CD4-positive, alpha-beta T cell treated with Interleukin-1 beta for 1 hour (primary cell): Measurements from ENCODE around the gene JPH2.

Experiments used
- DNase-seq, 2 donors: peaks; one replicate each; pipeline ENCODE4 v3.0.0-alpha.2; 2020 to 2022

Gene JPH2

GRCh38 chr20:44073011-44073674 lies 113.8 kb downstream of the JPH2 start:
- no peak for DNase-seq

- no peak for DNase-seq
Observed at GRCh38 chr20:44072384-44072783, 114.6 kb downstream of the JPH2 start.

- no peak for DNase-seq
Observed at GRCh38 chr20:44071526-44072111, 115.4 kb downstream of the JPH2 start.

GRCh38 chr20:44071057-44071456 lies 115.9 kb downstream of the JPH2 start:
- DNase-seq: no peak

GRCh38 chr20:44070139-44070900 lies 116.7 kb downstream of the JPH2 start:
- peak; percentile 54 to 71 for DNase-seq

GRCh38 chr20:44069203-44070011 lies 117.6 kb downstream of the JPH2 start:
- peak; percentile 67 to 84 for DNase-seq

- DNase-seq: no peak
Observed at GRCh38 chr20:44068316-44069201, 118.4 kb downstream of the JPH2 start.

- no peak for DNase-seq
Observed at GRCh38 chr20:44067650-44068081, 119.3 kb downstream of the JPH2 start.

GRCh38 chr20:44066645-44067606 lies 120.1 kb downstream of the JPH2 start:
- DNase-seq: no peak

- DNase-seq: no peak
Observed at GRCh38 chr20:44065401-44066340, 121.3 kb downstream of the JPH2 start.

GRCh38 chr20:44064501-44065400 lies 122.2 kb downstream of the JPH2 start:
- DNase-seq: no peak
